GM21825 (cell line): ENCODE results near the gene BTBD9.
"Not testable (repeated sequence)": the region's sequence is repeated elsewhere in the genome, so short reads cannot be mapped to it uniquely, and the experiment has no call there.

ENCODE experiments used
- ATAC-seq: cut with Tn5 transposase; IDR thresholded peaks from one replicate; pipeline ENCODE4 v1.9.1; 2021; ENCODE audit warnings: mild to moderate bottlenecking, moderate library complexity; ENCODE audit not compliant: unreplicated experiment

The BTBD9 gene

GRCh38 chr6:38650207-38650752, 10.6 kb upstream of the BTBD9 start:
- ATAC-seq = no peak

- no peak for ATAC-seq
Observed at GRCh38 chr6:38649744-38650143, 10.0 kb upstream of the BTBD9 start.

GRCh38 chr6:38648629-38649028, 8.9 kb upstream of the BTBD9 start:
- no peak for ATAC-seq

- ATAC-seq = no peak
Observed at GRCh38 chr6:38646166-38646878, 6.6 kb upstream of the BTBD9 start.

- ATAC-seq = no peak
Observed at GRCh38 chr6:38644951-38645350, 5.2 kb upstream of the BTBD9 start.

- no peak for ATAC-seq
Observed at GRCh38 chr6:38640216-38640909, 634 bp upstream of the BTBD9 start.

GRCh38 chr6:38638941-38639497, 710 bp downstream of the BTBD9 start:
- peak; percentile 19 for ATAC-seq

- no peak for ATAC-seq
Observed at GRCh38 chr6:38637756-38638155, 2.0 kb downstream of the BTBD9 start.

- ATAC-seq = no peak
Observed at GRCh38 chr6:38636027-38636426, 3.7 kb downstream of the BTBD9 start.

- ATAC-seq = no peak
Observed at GRCh38 chr6:38634518-38634917, 5.2 kb downstream of the BTBD9 start.

- no peak for ATAC-seq
Observed at GRCh38 chr6:38632490-38632889, 7.2 kb downstream of the BTBD9 start.

- ATAC-seq = no peak
Observed at GRCh38 chr6:38631186-38631783, 8.4 kb downstream of the BTBD9 start.

- ATAC-seq = no peak
Observed at GRCh38 chr6:38625217-38625616, 14.5 kb downstream of the BTBD9 start.

- ATAC-seq = not testable (repeated sequence)
Observed at GRCh38 chr6:38619342-38619741, 20.4 kb downstream of the BTBD9 start.

GRCh38 chr6:38618301-38618700, 21.4 kb downstream of the BTBD9 start:
- not testable (repeated sequence) for ATAC-seq

- ATAC-seq = no peak
Observed at GRCh38 chr6:38617856-38618255, 21.9 kb downstream of the BTBD9 start.

GRCh38 chr6:38612143-38612965, 27.4 kb downstream of the BTBD9 start:
- no peak for ATAC-seq

- no peak for ATAC-seq
Observed at GRCh38 chr6:38610050-38610625, 29.6 kb downstream of the BTBD9 start.

GRCh38 chr6:38604700-38605099, 35.0 kb downstream of the BTBD9 start:
- no peak for ATAC-seq

- ATAC-seq = no peak
Observed at GRCh38 chr6:38603966-38604365, 35.8 kb downstream of the BTBD9 start.
